ENCODE data around the gene ATP6V0C.
A peak's percentile ranks its signal among the peaks of the same experiment; 100 is the strongest.

ATP6V0C gene

DNA sequence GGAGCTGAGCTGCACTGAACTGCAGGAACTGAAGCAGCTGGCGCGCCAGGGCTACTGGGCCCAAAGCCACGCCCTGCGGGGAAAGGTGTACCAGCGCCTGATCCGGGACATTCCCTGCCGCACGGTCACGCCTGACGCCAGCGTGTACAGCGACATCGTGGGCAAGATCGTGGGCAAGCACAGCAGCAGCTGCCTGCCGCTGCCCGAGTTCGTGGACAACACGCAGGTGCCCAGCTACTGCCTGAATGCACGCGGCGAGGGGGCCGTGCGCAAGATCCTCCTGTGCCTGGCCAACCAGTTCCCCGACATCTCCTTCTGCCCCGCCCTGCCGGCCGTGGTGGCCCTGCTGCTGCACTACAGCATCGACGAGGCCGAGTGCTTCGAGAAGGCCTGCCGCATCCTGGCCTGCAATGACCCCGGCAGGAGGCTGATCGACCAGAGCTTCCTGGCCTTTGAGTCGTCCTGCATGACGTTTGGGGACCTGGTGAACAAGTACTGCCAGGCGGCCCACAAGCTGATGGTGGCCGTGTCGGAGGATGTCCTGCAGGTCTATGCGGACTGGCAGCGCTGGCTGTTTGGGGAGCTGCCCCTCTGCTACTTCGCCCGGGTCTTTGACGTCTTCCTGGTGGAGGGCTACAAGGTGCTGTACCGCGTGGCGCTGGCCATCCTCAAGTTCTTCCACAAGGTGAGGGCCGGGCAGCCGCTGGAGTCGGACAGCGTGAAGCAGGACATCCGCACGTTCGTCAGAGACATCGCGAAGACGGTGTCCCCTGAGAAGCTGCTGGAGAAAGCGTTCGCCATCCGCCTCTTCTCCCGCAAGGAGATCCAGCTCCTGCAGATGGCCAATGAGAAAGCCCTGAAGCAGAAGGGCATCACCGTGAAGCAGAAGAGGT lies 17.3 kb upstream of the ATP6V0C start:
- no peak for DNase-seq
- Mint-ChIP-seq H3K27me3 (no peaks in the 10 kb centered on the region), H3K4me3 (no peak overlapping the region), H3K27ac (no peak overlapping the region), H3K9me3 (no peaks in the 10 kb centered on the region), H3K4me1 (no peaks in the 10 kb centered on the region)
- no peak for ATAC-seq

DNA sequence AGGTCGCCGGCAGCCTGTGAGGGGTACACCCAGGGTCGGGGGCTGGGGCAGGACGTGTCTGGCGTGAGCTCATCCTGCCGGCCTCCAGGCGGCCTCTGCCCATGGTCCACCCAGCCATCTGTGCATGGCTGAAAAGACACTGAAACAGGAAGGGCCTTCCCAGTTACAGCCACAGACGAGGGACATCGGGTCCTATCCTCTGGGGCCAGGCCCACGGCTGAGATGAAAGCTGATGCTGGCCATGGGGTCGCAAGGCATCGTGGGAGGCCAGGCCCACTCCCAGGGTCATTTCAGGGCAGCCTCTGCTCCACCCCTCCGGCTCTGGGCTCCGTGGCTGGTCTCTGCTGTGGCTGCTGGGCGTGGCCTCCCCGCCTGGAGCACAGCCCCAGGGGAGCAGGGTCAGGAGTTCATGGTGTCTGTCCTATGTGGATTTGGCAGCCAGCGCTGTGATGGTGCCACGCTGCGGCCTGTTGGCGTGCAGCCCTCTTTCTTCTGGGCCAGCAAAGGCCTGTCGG lies 16.6 kb upstream of the ATP6V0C start:
- Mint-ChIP-seq H3K27me3 (no peaks in the 10 kb centered on the region), H3K27ac (no peak overlapping the region), H3K4me1 (no peaks in the 10 kb centered on the region), H3K4me3 (no peak overlapping the region), H3K9me3 (no peaks in the 10 kb centered on the region)
- ATAC-seq (no peak), DNase-seq (no peak)

DNA sequence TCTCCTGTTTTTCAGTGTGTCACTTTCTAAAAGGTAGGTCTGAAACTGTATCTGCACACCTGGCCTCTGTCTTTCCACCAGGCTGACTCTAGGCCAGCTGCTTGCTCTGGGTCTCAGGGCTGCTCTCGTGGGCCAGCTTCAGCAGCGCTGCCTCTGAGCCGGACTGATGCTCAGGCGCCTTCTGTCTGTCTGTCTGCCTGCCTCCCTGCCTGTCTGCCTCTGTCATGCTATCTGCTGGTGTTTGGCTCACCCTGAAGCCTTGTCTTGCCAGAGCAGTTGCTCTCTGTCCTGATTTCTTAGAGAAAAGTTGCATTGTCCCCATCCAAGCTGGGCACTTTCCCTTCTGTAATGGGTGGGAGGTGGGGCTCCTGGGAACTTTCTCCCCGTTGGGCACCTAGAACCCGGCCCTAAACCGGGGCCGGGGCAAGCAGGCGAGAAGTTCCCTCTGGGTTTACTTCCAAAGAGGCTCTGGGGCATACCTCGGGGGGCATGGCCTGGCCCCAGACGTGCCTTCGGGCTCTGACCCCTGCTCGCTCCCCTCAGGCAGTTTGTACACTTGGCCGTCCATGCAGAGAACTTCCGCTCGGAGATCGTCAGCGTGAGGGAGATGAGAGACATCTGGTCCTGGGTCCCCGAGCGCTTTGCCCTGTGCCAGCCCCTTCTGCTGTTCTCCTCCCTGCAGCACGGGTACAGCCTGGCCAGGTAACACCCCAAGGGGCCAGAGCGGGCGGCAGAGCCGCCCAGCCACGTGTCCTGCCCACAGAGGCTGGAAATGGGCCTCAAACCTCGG lies 15.9 kb upstream of the ATP6V0C start:
- Mint-ChIP-seq H3K4me3 (no peak overlapping the region), H3K27me3 (no peaks in the 10 kb centered on the region), H3K4me1 (no peaks in the 10 kb centered on the region), H3K9me3 (no peaks in the 10 kb centered on the region), H3K27ac (no peak overlapping the region)
- DNase-seq = no peak
- no peak for ATAC-seq

DNA sequence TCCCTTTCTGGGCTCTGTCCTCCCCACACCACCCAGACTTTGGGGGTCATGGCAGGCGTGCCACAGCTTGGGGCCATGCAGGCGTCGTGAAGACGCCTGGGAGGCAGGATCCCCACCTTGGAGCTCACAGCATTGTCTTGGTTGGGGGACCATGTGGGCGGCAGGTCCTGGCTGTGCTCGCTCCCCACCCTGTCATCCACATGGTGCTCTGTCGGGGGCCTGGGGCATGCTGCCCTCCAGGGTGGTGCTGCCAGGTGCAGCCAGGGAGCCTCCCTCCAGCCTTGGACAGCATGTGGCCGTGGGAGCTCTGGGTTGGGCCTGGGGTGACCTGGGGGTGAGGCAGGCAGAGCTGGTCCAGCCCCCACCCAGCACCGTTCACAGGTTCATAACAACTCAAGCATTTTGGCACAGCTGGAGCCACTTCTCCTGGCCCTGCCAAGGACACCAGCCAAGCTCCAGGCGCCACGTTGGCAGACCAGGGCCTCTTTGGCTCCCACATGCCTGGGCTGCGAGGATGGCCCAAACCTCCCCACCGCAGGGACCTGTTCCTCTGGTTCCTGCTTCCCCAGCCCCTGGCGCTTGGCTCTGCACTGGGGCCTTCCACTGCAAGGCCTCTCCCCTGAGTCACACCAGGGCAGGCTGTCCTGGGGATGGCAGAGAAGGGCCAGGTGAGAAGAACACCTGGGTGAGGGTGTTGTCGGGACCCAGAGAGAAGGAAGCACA lies 15.1 kb upstream of the ATP6V0C start:
- ATAC-seq (no peak), DNase-seq (no peak)
- Mint-ChIP-seq H3K27me3 (no peaks in the 10 kb centered on the region), H3K4me3 (no peak overlapping the region), H3K4me1 (no peaks in the 10 kb centered on the region), H3K27ac (peak overlapping the region in 1 of 2 donors; percentile 65), H3K9me3 (no peaks in the 10 kb centered on the region)

DNA sequence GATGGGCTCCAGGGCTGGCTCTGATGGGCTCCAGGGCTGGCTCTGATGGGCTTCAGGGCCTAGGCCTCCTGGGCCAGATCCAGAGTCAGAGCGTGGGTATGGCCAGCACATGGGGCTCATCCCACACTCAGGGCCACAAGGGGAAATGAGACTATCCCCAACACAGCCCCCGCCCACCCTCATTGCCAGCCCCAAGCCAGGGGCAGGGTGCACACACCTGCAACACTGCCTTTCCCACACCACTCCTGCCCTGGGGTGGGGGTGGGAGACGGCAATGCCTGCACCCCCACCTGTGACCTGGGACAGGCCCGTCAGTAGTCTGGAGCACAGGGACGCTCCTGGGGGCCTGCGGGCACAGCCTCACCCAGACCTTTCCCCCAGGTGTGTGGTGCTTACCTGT lies 14.3 kb upstream of the ATP6V0C start:
- Mint-ChIP-seq H3K4me1 (no peaks in the 10 kb centered on the region), H3K4me3 (no peak overlapping the region), H3K27me3 (no peaks in the 10 kb centered on the region), H3K9me3 (no peaks in the 10 kb centered on the region), H3K27ac (no peak overlapping the region)
- DNase-seq (no peak), ATAC-seq (no peak)

DNA sequence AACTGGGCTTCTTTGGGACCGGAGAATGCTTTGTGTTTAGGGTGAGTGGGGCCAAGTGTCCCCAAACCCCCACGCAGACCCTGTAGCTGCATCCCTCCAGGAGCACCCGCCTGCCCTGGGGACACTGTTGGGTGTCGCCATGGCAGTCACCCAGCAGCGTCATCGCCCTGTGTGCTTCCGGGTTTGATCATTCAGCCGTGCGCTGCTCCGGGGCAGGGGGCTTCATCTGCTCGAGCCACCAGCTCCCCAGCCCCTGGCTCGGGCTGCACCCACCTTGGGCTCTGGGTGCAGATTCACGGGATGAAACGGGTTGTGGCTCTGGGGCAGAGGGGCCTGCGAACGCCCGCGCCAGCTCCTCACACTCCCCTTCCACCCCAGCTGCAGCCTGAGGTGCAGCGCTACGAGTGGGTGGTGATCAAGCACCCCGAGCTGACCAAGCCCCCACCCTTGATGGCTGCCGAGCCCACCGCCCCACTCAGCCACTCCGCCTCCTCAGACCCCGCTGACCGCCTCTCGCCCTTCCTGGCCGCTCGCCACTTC lies 13.8 kb upstream of the ATP6V0C start:
- H3K27ac Mint-ChIP-seq = no peak overlapping the region
- no peak for ATAC-seq

DNA sequence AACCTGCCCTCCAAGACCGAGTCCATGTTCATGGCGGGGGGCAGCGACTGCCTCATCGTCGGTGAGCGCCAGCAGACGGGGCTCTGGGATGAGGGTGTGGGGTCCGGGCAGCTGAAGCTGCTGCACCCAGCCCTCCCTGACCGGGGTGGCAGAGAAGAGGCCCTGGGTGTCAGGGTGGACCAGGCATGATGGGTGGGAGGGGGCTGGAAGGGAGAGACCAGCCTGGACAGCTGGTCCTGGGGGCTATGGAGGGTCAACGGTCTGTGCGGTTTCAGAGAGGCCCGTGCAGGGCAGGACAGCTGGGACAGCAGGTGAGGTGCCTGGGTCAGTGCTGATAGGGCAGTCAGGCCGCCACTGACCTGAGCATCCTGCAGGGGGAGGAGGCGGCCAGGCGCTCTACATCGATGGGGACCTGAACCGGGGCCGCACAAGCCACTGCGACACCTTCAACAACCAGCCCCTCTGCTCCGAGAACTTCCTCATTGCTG lies 13.3 kb upstream of the ATP6V0C start:
- ATAC-seq (peak; percentile 3), DNase-seq (no peak)
- Mint-ChIP-seq H3K27ac (no peak overlapping the region), H3K27me3 (no peaks in the 10 kb centered on the region), H3K4me3 (no peak overlapping the region), H3K9me3 (no peaks in the 10 kb centered on the region), H3K4me1 (no peaks in the 10 kb centered on the region)

More for the DNA sequence above, 13.8 kb upstream of the ATP6V0C start:
- H3K9me3 Mint-ChIP-seq = no peaks in the 10 kb centered on the region
- H3K4me1 Mint-ChIP-seq = no peaks in the 10 kb centered on the region
- DNase-seq = no peak
- H3K27me3 Mint-ChIP-seq = no peaks in the 10 kb centered on the region
- H3K4me3 Mint-ChIP-seq = no peak overlapping the region

DNA sequence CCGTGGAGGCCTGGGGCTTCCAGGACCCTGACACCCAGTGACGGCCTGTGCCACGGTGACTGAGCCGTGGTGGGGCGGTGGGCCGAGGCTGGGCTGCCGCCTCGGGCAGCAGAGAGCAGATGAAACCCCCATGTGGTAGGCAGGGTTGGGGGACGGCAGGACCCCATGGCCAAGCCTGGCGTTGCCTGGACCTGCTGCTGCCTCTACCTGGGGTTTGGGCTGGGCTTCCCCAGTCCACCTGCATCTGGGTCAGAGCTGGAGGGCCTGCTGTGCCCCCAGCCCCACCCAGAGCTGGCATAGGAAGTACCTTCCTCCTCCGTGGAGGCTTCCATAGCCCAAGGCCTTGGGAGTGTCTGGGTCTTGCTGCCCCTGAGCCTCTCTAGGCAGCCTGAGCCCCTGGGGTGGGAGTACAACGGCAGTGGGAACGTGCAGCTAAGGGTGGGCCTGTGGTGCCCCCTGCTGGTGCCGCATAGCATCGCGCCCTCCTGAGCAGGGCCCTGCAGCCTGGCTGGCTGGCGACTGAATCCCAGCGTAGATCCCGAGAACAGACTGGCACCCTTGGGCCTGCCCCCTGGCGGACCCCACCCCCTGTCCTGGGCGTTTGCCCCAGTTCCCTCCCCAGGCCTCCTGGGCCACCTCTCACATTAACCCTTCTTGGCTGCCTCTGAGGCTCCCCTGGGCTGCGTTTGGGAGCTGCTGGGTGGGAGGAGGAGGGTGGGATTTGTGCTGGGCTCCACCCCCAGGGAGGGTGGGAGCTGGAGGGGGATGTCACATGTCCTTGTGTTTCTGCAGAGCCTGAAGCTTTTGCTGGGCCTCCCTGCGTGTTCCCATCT lies 12.6 kb upstream of the ATP6V0C start:
- Mint-ChIP-seq H3K4me1 (no peaks in the 10 kb centered on the region), H3K9me3 (no peaks in the 10 kb centered on the region), H3K4me3 (no peak overlapping the region), H3K27ac (no peak overlapping the region), H3K27me3 (no peaks in the 10 kb centered on the region)
- ATAC-seq (peak; percentile 90), DNase-seq (peak; percentile 80 to 81)

DNA sequence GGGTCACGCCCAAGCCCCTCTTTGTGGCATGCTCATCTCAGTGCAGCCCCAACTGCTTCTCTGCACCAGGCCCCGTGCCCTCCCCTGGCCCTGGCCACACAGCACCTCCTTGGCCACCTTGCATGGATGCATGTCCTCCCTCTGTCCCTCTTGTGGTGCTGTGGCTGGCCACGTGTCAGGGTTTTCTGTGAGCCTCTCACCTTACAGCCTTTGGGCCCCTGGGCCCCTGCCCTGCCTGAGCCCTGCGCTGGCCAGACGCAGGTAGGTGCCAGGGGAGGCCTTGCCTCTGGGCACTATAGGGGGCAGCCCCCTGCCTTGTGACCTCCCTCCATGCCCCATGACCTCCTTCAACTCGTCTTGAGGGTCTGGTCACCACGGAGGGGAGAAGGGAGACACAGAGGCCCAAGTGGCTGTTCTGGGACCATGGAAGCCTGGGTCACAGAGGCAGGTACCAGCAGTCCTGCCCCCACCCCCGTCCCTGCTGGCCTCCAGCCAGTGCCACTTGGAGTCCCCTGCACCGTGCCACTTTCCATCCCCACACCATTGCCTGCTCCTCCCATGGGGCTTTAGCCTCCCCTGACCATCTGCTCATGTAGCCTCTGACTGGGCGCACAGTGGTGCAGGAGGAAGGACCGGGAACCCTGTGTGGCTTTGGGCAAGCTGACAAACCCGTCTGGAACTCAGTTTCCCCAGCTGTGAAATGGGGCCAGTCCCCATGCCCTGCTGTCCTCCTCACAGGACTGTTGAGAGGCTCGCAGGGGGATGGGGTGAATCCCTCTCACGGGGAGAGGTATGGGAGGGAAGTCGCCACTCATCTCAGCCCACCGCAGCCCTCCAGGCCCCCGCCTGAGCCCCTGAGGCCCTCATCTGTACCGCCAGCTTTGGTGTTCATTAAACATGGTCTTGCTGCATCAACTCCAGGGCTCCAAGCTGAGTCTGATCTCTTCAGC lies 11.5 kb upstream of the ATP6V0C start:
- DNase-seq = no peak
- no peaks in the 10 kb centered on the region for H3K9me3 Mint-ChIP-seq
- no peak overlapping the region for H3K27ac Mint-ChIP-seq
- H3K4me3 Mint-ChIP-seq = no peak overlapping the region
- peaks cover 6% of the 10 kb centered on the region for H3K4me1 Mint-ChIP-seq
- H3K27me3 Mint-ChIP-seq = no peaks in the 10 kb centered on the region
- ATAC-seq = no peak

DNA sequence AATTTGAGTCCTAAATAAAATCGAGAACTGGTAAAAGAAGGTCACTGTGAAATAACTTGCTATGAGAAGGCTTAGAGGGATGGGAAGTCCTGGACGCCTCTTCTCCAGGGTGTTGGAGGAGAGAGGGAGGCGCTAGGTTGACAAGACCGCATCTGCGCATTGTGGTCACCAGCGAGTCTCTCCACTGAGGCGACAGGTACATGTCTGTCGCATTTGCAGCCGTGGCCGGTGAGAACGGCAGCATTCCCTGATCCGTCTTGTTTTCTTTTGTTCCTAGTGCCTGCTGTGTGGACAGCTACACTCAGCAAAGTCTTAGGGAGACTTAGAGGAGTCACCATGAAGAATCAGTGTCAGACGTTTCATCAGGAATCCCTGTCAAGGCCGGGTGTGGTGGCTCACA lies 8.1 kb upstream of the ATP6V0C start:
- Mint-ChIP-seq H3K9me3 (no peaks in the 10 kb centered on the region), H3K4me1 (peaks cover 17% of the 10 kb centered on the region), H3K27me3 (no peaks in the 10 kb centered on the region), H3K27ac (peak overlapping the region in 1 of 2 donors; percentile 55), H3K4me3 (no peak overlapping the region)
- ATAC-seq (no peak), DNase-seq (no peak)

DNA sequence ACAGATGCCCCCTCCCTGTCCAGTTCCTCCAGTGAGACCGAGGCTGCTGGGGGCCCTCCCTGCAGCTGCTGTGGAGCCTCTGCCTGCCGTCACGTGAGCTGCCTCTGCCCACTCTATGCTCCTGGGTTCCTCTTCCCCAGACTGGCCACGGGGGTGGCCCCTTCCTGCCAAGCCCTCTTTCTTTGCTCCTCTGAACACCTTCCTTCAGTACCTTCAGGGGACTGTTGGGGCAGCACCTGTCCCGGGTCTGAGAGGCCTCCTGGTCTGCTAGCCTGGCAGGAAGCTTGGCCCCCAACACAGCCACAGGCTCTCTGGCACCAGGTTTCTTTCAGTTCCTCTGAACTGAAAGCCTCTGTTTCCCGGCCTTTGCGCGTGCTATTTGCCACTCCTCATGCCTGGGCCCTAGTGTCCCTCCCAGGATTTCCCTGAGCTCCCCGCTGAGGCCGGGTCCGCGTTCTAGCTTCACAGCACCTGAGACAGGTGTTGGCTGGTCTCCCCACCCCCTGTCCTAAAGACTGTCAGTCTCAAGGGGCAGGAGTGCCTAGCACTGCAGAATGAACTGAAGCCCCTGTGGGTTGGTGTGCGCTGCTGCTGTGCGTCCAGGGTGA lies 6.6 kb upstream of the ATP6V0C start:
- no peaks in the 10 kb centered on the region for H3K27me3 Mint-ChIP-seq
- H3K9me3 Mint-ChIP-seq = no peaks in the 10 kb centered on the region
- H3K4me1 Mint-ChIP-seq = peaks cover 20% of the 10 kb centered on the region
- H3K4me3 Mint-ChIP-seq = no peak overlapping the region
- peak overlapping the region in 1 of 2 donors; percentile 72 for H3K27ac Mint-ChIP-seq
- ATAC-seq (peak; percentile 59), DNase-seq (no peak)

DNA sequence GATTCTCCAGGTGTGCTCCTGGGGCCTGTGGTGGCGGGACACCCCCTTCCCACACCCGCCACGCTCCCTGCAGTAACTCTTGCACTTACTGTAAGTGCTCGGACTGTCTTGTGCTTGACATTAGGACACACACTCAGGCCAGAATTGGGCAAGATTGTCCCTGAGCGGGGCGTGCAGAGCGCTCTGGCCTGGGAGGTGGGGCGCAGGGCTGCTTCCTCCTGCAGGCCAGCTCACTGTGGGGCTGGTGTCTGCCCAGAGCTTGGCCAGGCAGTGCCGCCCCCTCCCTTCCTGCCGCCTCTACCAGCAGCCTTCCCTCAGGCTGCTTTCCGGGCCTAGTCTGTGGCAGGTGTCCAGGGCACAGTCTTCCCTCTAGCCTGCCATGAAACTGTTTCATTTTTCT lies 6.1 kb upstream of the ATP6V0C start:
- H3K27me3 Mint-ChIP-seq = no peaks in the 10 kb centered on the region
- peaks cover 25% of the 10 kb centered on the region for H3K4me1 Mint-ChIP-seq
- ATAC-seq (no peak), DNase-seq (no peak)
- no peaks in the 10 kb centered on the region for H3K9me3 Mint-ChIP-seq
- H3K4me3 Mint-ChIP-seq = no peak overlapping the region
- H3K27ac Mint-ChIP-seq = no peak overlapping the region

DNA sequence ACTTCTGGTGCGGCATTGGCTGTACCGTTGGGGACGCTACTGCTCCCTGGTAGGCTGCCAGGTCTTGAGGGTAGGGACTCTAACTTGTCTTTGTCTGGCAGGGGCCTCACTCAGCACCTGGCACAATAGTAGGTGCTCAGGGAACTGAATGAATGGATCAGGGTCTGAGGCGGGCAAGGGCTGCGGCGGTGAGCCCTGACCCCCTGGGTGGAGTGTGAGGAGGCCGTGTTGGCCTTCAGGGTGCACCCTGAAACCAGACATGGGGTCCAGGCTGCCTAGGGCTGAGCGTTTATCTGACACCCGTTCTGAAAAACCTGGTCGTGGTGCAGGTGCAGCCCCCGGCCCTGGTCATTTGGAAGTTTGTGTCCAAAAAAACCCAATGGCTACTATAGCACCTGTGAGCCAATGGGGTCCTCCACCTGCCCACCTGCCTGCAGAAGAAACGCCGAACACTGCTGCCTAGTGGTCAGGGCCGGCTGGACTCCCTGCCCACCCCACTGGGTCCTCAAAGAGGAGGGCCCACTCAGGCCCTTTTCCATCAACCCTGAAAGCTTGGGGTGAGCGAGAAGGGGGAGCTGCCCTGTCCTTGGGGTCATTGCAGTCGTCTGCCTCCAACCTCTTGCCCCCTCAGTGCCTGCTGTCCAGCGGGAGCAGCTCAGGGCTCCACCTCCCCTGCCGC lies 4.9 kb upstream of the ATP6V0C start:
- ATAC-seq = no peak
- DNase-seq = no peak
- Mint-ChIP-seq H3K27me3 (no peaks in the 10 kb centered on the region), H3K9me3 (no peaks in the 10 kb centered on the region), H3K27ac (no peak overlapping the region), H3K4me3 (no peak overlapping the region), H3K4me1 (peaks cover 33% of the 10 kb centered on the region)
